Measurements from ENCODE around the gene TUT1.
A peak's percentile ranks its signal among the peaks of the same experiment; 100 is the strongest.
"Not testable (repeated sequence)": the region's sequence is repeated elsewhere in the genome, so short reads cannot be mapped to it uniquely, and the experiment has no call there.

Gene TUT1, protein sequence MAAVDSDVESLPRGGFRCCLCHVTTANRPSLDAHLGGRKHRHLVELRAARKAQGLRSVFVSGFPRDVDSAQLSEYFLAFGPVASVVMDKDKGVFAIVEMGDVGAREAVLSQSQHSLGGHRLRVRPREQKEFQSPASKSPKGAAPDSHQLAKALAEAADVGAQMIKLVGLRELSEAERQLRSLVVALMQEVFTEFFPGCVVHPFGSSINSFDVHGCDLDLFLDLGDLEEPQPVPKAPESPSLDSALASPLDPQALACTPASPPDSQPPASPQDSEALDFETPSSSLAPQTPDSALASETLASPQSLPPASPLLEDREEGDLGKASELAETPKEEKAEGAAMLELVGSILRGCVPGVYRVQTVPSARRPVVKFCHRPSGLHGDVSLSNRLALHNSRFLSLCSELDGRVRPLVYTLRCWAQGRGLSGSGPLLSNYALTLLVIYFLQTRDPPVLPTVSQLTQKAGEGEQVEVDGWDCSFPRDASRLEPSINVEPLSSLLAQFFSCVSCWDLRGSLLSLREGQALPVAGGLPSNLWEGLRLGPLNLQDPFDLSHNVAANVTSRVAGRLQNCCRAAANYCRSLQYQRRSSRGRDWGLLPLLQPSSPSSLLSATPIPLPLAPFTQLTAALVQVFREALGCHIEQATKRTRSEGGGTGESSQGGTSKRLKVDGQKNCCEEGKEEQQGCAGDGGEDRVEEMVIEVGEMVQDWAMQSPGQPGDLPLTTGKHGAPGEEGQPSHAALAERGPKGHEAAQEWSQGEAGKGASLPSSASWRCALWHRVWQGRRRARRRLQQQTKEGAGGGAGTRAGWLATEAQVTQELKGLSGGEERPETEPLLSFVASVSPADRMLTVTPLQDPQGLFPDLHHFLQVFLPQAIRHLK

DNA sequence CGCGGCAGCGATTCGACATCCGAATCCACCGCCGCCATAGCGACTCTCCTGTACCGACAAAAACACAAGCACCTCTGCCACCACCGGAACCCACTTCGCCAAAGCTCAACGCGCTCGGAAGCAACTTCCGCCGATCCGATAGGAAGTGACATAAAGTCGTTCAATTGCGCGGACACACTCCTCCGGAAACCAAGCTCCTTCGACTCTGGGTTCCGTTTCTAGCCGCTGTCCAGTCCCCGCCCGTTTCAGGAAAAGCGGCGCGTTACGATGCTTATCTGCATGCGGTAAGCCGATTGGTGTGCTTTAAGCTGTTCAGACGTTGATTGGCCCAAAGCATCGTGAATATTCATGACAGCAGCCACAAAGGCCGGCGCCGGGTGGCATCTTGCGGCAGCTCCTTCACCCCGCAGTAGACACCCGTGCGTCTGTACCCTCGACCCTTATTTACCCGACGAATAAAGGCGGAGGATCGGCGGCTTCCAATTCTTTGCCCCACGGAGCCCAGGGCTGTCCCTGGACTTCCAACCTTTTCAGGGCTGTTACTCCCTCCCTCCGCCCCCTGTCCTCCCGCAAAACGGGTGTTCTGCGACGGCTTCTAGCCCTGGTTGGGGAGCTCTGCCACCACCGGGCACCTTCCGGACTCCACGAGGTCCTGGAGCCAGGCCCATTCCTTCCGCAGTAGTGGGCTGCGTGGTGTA is at the start of gene TUT1:
Gene TUT1, minus strand, starts transcription at position 76 of the 698 bp plus-strand sequence. Its CDS starts 38 bp downstream, at position 38.
- Histone ChIP-seq H3K9me3 (ENCODE audit: control insufficient read depth in 1 of 2, low read length in 2 of 2) (no peaks in the 10 kb centered on the region), H3K27ac (ENCODE audit: low read length) (peak within 1 kb of the TSS; percentile 97), H3K4me3 (ENCODE audit: low read depth in 1 of 2, low read length in 2 of 2) (peak within 1 kb of the TSS; percentile 79 to 99), H3K36me3 (ENCODE audit: control insufficient read depth in 1 of 2, insufficient read depth in 2 of 2, low read length in 2 of 2) (peaks cover 41 to 52% of the 10 kb centered on the region in 2 donors), H3K4me1 (ENCODE audit: control insufficient read depth in 1 of 2, insufficient read depth in 2 of 2, low read length in 2 of 2) (peaks cover 14 to 33% of the 10 kb centered on the region in 2 donors), H3K27me3 (ENCODE audit: low read depth, low read length) (no peaks in the 10 kb centered on the region)

DNA sequence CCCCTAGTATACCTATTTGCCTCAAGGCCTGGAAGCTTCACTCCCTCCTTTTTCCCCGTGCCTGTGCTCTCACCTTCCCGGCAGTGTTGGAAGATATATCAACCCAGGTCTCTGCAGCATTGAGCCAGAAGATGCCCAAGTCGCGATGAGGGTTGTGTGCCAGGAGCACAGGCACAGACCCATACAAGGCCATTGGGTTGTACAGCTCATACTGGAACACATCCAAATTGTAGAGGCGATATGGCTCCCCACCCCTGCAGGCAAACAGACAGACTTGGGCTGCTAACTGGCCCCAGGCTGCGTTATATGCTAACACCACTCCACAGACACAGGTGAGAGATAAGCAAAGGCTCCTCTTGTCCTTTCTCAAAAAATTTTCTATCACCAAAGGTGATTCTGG is 41.2 kb upstream of the TUT1 start:
- H3K4me1 ChIP-seq (ENCODE audit: control insufficient read depth in 1 of 2, insufficient read depth in 2 of 2, low read length in 2 of 2), result no peaks in the 10 kb centered on the region
- peaks cover 66 to 79% of the 10 kb centered on the region in 2 donors for H3K36me3 ChIP-seq (ENCODE audit: control insufficient read depth in 1 of 2, insufficient read depth in 2 of 2, low read length in 2 of 2)
- no peak overlapping the region for H3K27ac ChIP-seq (ENCODE audit: low read length)
- H3K9me3 ChIP-seq (ENCODE audit: control insufficient read depth in 1 of 2, low read length in 2 of 2), result no peaks in the 10 kb centered on the region
- H3K4me3 ChIP-seq (ENCODE audit: low read depth in 1 of 2, low read length in 2 of 2), result no peak overlapping the region
- H3K27me3 ChIP-seq (ENCODE audit: low read depth, low read length), result no peaks in the 10 kb centered on the region

GRCh38 chr11:62627713-62628112 is 36.4 kb upstream of the TUT1 start:
- Histone ChIP-seq H3K4me1 (ENCODE audit: control insufficient read depth in 1 of 2, insufficient read depth in 2 of 2, low read length in 2 of 2) (no peaks in the 10 kb centered on the region), H3K36me3 (ENCODE audit: control insufficient read depth in 1 of 2, insufficient read depth in 2 of 2, low read length in 2 of 2) (peaks cover 65 to 76% of the 10 kb centered on the region in 2 donors), H3K27me3 (ENCODE audit: low read depth, low read length) (no peaks in the 10 kb centered on the region), H3K27ac (ENCODE audit: low read length) (no peak overlapping the region), H3K9me3 (ENCODE audit: control insufficient read depth in 1 of 2, low read length in 2 of 2) (no peaks in the 10 kb centered on the region), H3K4me3 (ENCODE audit: low read depth in 1 of 2, low read length in 2 of 2) (no peak overlapping the region)

- Histone ChIP-seq H3K27ac (ENCODE audit: low read length) (peak overlapping the region; percentile 90), H3K27me3 (ENCODE audit: low read depth, low read length) (no peaks in the 10 kb centered on the region), H3K4me1 (ENCODE audit: control insufficient read depth in 1 of 2, insufficient read depth in 2 of 2, low read length in 2 of 2) (peaks cover 9% of the 10 kb centered on the region in 2 donors), H3K4me3 (ENCODE audit: low read depth in 1 of 2, low read length in 2 of 2) (peak overlapping the region; percentile 81 to 94), H3K36me3 (ENCODE audit: control insufficient read depth in 1 of 2, insufficient read depth in 2 of 2, low read length in 2 of 2) (peaks cover 23 to 29% of the 10 kb centered on the region in 2 donors), H3K9me3 (ENCODE audit: control insufficient read depth in 1 of 2, low read length in 2 of 2) (no peaks in the 10 kb centered on the region)
Measured at GRCh38 chr11:62622476-62623089, 31.3 kb upstream of the TUT1 start.

DNA sequence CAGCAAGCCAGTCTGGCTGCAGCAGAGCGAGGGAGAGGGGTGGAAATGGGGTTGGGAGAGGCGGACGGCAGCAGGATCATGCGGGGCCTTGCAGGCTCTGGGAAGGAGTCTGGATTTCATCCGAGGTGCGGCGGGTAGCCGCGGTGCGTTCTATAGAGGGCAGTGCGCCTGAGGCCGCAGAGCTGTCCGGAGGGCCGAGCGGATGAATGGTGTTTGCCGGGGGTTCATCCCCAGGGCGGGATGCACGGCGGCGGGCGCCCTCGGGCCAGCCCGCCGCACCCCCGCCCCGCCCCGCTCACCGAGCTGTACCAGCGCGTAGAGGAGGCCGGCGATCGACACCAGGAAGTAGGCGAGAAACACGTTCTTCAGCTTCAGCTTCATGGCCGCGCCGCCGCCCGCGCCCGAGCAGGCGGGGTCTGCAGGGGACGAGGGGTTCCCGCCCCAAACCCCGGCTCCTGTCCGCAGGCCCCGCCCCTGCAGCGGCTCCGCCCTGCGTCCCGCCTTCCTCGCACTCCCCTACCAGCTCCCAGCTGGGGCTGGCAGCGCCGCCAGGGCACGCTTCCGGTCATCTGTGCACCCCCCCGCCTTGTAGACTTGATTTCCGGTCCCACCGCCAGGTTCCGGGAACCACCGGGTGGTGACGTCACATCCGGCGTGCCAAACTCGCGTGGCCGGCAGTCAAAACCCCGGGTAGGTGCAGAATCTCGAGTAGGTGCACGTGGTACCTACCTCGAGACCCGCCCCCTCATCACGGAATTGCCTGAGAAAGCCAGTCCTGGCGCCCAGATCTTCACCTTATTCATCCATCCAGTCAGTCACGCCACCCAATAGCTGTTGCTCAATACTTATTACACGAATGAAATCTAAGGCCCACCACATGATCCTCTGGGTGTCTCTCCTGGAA is 30.5 kb upstream of the TUT1 start, which contains the start of gene B3GAT3:
Gene B3GAT3, minus strand, starts transcription at position 420 of the 904 bp plus-strand sequence. Its CDS starts 39 bp downstream, at position 381.
- Histone ChIP-seq H3K36me3 (ENCODE audit: control insufficient read depth in 1 of 2, insufficient read depth in 2 of 2, low read length in 2 of 2) (peaks cover 18 to 28% of the 10 kb centered on the region in 2 donors), H3K4me3 (ENCODE audit: low read depth in 1 of 2, low read length in 2 of 2) (peak within 1 kb of the TSS; percentile 81 to 94), H3K4me1 (ENCODE audit: control insufficient read depth in 1 of 2, insufficient read depth in 2 of 2, low read length in 2 of 2) (peaks cover 9% of the 10 kb centered on the region in 2 donors), H3K9me3 (ENCODE audit: control insufficient read depth in 1 of 2, low read length in 2 of 2) (no peaks in the 10 kb centered on the region), H3K27me3 (ENCODE audit: low read depth, low read length) (no peaks in the 10 kb centered on the region), H3K27ac (ENCODE audit: low read length) (peak within 1 kb of the TSS; percentile 92)

- H3K4me3 ChIP-seq (ENCODE audit: low read depth in 1 of 2, low read length in 2 of 2), result peak overlapping the region; percentile 81 to 94
Measured at GRCh38 chr11:62621027-62621566, 29.8 kb upstream of the TUT1 start.

GRCh38 chr11:62616957-62617356 is 25.6 kb upstream of the TUT1 start:
- not testable (repeated sequence) for H3K4me3 ChIP-seq (ENCODE audit: low read depth in 1 of 2, low read length in 2 of 2)
- H3K36me3 ChIP-seq (ENCODE audit: control insufficient read depth in 1 of 2, insufficient read depth in 2 of 2, low read length in 2 of 2), result peaks cover 7 to 15% of the 10 kb centered on the region in 2 donors

More at GRCh38 chr11:62621027-62621566, 29.8 kb upstream of the TUT1 start:
- Histone ChIP-seq H3K36me3 (ENCODE audit: control insufficient read depth in 1 of 2, insufficient read depth in 2 of 2, low read length in 2 of 2) (peaks cover 11 to 28% of the 10 kb centered on the region in 2 donors), H3K27me3 (ENCODE audit: low read depth, low read length) (no peaks in the 10 kb centered on the region), H3K27ac (ENCODE audit: low read length) (peak overlapping the region; percentile 92), H3K4me1 (ENCODE audit: control insufficient read depth in 1 of 2, insufficient read depth in 2 of 2, low read length in 2 of 2) (peaks cover 9% of the 10 kb centered on the region in 2 donors), H3K9me3 (ENCODE audit: control insufficient read depth in 1 of 2, low read length in 2 of 2) (no peaks in the 10 kb centered on the region)

DNA sequence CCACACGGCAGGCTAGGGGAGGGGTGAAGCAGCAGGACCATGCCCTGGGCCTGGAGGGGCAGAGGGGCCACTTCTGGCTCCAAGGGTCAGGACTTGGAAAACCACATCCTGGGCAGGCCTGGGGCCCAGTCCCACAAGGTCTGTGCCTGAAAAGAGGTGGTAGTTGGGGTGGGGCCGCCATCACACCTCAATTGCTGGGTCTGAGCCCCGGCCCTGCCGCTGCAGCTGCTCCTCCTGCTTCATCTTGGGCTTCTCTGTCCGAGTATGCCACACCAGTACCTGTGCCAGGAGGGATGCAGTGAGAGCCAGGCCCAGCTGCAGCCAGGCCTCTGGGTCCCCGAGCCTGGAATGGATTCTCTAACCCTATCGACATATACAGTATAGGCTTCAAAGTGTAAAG is 24.2 kb upstream of the TUT1 start:
- H3K27ac ChIP-seq (ENCODE audit: low read length), result no peak overlapping the region
- H3K4me3 ChIP-seq (ENCODE audit: low read depth in 1 of 2, low read length in 2 of 2), result no peak overlapping the region
- peaks cover 6 to 21% of the 10 kb centered on the region in 2 donors for H3K4me1 ChIP-seq (ENCODE audit: control insufficient read depth in 1 of 2, insufficient read depth in 2 of 2, low read length in 2 of 2)
- H3K9me3 ChIP-seq (ENCODE audit: control insufficient read depth in 1 of 2, low read length in 2 of 2), result no peaks in the 10 kb centered on the region
- H3K36me3 ChIP-seq (ENCODE audit: control insufficient read depth in 1 of 2, insufficient read depth in 2 of 2, low read length in 2 of 2), result peaks cover 8 to 15% of the 10 kb centered on the region in 2 donors
- no peaks in the 10 kb centered on the region for H3K27me3 ChIP-seq (ENCODE audit: low read depth, low read length)

More at GRCh38 chr11:62616957-62617356, 25.6 kb upstream of the TUT1 start:
- H3K27me3 ChIP-seq (ENCODE audit: low read depth, low read length); H3K9me3 ChIP-seq (ENCODE audit: control insufficient read depth in 1 of 2, low read length in 2 of 2); H3K27ac ChIP-seq (ENCODE audit: low read length): not testable (repeated sequence)
- peaks cover 9 to 14% of the 10 kb centered on the region in 2 donors for H3K4me1 ChIP-seq (ENCODE audit: control insufficient read depth in 1 of 2, insufficient read depth in 2 of 2, low read length in 2 of 2)

- H3K4me1 ChIP-seq (ENCODE audit: control insufficient read depth in 1 of 2, insufficient read depth in 2 of 2, low read length in 2 of 2), result peaks cover 5 to 18% of the 10 kb centered on the region in 2 donors
- H3K27ac ChIP-seq (ENCODE audit: low read length), result no peak overlapping the region
- peaks cover 11 to 15% of the 10 kb centered on the region in 2 donors for H3K36me3 ChIP-seq (ENCODE audit: control insufficient read depth in 1 of 2, insufficient read depth in 2 of 2, low read length in 2 of 2)
- H3K27me3 ChIP-seq (ENCODE audit: low read depth, low read length), result no peaks in the 10 kb centered on the region
- no peaks in the 10 kb centered on the region for H3K9me3 ChIP-seq (ENCODE audit: control insufficient read depth in 1 of 2, low read length in 2 of 2)
- no peak overlapping the region for H3K4me3 ChIP-seq (ENCODE audit: low read depth in 1 of 2, low read length in 2 of 2)
Measured at GRCh38 chr11:62614275-62614674, 23.0 kb upstream of the TUT1 start.
